HG03196 (cell line): Measurements from ENCODE around the gene ADAMTS6.

Source experiments
- ATAC-seq: cut with Tn5 transposase; IDR thresholded peaks from one replicate; pipeline ENCODE4 v1.9.1; 2021; ENCODE audit not compliant: unreplicated experiment

The ADAMTS6 gene

GRCh38 chr5:65152131-65152530 is 329.6 kb downstream of the ADAMTS6 start:
- no peak for ATAC-seq

- no peak for ATAC-seq
These were observed 330.1 kb downstream of the ADAMTS6 start for GRCh38 chr5:65151614-65152013.

GRCh38 chr5:65150599-65151304 is 331.0 kb downstream of the ADAMTS6 start:
- no peak for ATAC-seq

GRCh38 chr5:65149827-65150226 is 331.9 kb downstream of the ADAMTS6 start:
- no peak for ATAC-seq

GRCh38 chr5:65144136-65144871 is 337.4 kb downstream of the ADAMTS6 start:
- no peak for ATAC-seq

- no peak for ATAC-seq
These were observed 339.2 kb downstream of the ADAMTS6 start for GRCh38 chr5:65142511-65143011.

- ATAC-seq, result no peak
These were observed 339.7 kb downstream of the ADAMTS6 start for GRCh38 chr5:65142016-65142415.

GRCh38 chr5:65141493-65141892 is 340.2 kb downstream of the ADAMTS6 start:
- no peak for ATAC-seq

- ATAC-seq, result no peak
These were observed 344.1 kb downstream of the ADAMTS6 start for GRCh38 chr5:65137631-65138030.

GRCh38 chr5:65133477-65134110 is 348.1 kb downstream of the ADAMTS6 start:
- ATAC-seq, result no peak

GRCh38 chr5:65132386-65132785 is 349.3 kb downstream of the ADAMTS6 start:
- no peak for ATAC-seq

GRCh38 chr5:65128226-65128625 is 353.5 kb downstream of the ADAMTS6 start:
- no peak for ATAC-seq

- no peak for ATAC-seq
These were observed 354.4 kb downstream of the ADAMTS6 start for GRCh38 chr5:65127161-65127901.

GRCh38 chr5:65126542-65127069 is 355.1 kb downstream of the ADAMTS6 start:
- no peak for ATAC-seq

- ATAC-seq, result no peak
These were observed 355.9 kb downstream of the ADAMTS6 start for GRCh38 chr5:65125591-65126541.

- no peak for ATAC-seq
These were observed 359.8 kb downstream of the ADAMTS6 start for GRCh38 chr5:65121880-65122436.

- ATAC-seq, result no peak
These were observed 361.3 kb downstream of the ADAMTS6 start for GRCh38 chr5:65120371-65120967.

GRCh38 chr5:65117525-65117924 is 364.2 kb downstream of the ADAMTS6 start:
- ATAC-seq, result no peak

- ATAC-seq, result no peak
These were observed 367.9 kb downstream of the ADAMTS6 start for GRCh38 chr5:65113771-65114170.
